ENCODE measurements around the gene DCTPP1. TPM values are rescaled to one million over a fixed set of nuclear protein-coding genes. Genes with fewer than 3 reads are reported as not detected.

Gene DCTPP1
- total RNA-seq, 2 donors from 2014 or later, result 80.9 to 153 TPM

DNA sequence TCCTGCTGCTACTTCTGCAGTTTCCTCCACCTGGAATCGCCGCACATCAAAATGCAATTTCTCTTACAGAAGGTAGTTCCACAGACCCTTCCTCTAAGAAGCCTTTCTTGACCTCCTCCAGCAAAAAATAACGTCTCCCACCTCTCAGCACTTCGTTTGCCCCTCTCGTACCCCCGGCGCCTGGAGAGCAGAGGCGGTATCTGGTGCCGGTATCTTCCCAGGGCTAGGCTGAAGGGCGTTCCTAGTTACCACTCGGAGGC is 482 bp downstream of the DCTPP1 start:
- peaks cover 1% of the 10 kb centered on the region for H3K36me3 ChIP-seq
- H3K4me1 ChIP-seq, result peaks cover 3% of the 10 kb centered on the region
- H3K9me3 ChIP-seq, result no peaks in the 10 kb centered on the region
- TF ChIP-seq, protein P1, sequence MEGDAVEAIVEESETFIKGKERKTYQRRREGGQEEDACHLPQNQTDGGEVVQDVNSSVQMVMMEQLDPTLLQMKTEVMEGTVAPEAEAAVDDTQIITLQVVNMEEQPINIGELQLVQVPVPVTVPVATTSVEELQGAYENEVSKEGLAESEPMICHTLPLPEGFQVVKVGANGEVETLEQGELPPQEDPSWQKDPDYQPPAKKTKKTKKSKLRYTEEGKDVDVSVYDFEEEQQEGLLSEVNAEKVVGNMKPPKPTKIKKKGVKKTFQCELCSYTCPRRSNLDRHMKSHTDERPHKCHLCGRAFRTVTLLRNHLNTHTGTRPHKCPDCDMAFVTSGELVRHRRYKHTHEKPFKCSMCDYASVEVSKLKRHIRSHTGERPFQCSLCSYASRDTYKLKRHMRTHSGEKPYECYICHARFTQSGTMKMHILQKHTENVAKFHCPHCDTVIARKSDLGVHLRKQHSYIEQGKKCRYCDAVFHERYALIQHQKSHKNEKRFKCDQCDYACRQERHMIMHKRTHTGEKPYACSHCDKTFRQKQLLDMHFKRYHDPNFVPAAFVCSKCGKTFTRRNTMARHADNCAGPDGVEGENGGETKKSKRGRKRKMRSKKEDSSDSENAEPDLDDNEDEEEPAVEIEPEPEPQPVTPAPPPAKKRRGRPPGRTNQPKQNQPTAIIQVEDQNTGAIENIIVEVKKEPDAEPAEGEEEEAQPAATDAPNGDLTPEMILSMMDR (IDR thresholded peaks at IDR 0.05), result no peak
- peak overlapping the region; percentile 77 for H3K27ac ChIP-seq
- H3K4me3 ChIP-seq, result peak overlapping the region; percentile 46
- intact Hi-C loops (cut with DNase I), result loop anchor here (10.0 kb wide), 1 partner anchor 175 kb away; no protein-coding TSS in a partner anchor
- peak overlapping the region; percentile 91 to 92 for H3K9ac ChIP-seq (ENCODE audit: low read depth in 2 of 2, low read length in 2 of 2)
- no peaks in the 10 kb centered on the region for H3K27me3 ChIP-seq
- DNase-seq, result no peak

DNA sequence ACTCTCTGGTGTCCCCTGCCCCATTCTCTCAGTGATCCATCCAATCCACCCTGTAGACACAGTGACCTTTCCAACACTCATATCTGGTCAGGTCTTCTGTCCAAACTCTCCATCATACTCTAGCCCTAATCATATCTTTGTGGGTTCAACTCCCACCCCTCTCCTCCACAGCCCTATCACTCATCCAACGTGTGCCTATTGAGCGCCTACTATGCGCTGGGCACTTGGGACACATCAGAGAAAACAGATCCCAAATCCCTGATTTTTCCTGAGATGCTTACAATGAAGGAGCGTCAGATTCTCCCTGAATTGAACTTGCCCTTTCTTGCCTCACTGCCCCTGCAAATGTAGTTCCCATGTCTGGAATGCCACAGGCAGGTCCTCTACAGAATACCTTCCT is 1.8 kb downstream of the DCTPP1 start:
- Histone ChIP-seq H3K27ac (no peak overlapping the region), H3K9ac (ENCODE audit: low read depth in 2 of 2, low read length in 2 of 2) (no peak overlapping the region), H3K27me3 (no peaks in the 10 kb centered on the region), H3K4me1 (peaks cover 3% of the 10 kb centered on the region), H3K4me3 (no peak overlapping the region), H3K36me3 (peaks cover 7% of the 10 kb centered on the region), H3K9me3 (no peaks in the 10 kb centered on the region)
- TF ChIP-seq, protein P1 (IDR thresholded peaks at IDR 0.05), result no peak
- no peak for DNase-seq
- intact Hi-C loops (cut with DNase I), result loop anchor here (10.0 kb wide), 1 partner anchor 177 kb away; no protein-coding TSS in a partner anchor

DNA sequence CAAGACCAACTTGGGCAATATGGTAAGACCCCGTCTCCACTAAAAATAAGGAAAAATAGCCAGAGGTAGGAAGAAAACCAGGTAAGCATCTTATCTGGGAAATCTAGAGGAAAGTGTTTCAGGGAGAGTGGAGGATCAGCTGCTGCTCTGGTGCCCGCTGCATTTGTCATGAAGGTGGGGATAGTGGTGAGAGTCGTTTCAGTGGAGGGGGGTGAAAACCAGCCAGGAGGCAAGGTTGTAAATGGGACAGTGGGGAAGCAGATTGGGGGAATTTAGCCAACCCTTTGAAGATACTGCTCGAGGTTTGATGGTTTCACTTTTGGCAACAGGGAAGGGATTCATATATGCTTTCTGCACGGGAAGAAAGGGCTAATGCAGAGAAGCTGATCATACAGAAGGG is 8.8 kb downstream of the DCTPP1 start:
- peaks cover 7% of the 10 kb centered on the region for H3K36me3 ChIP-seq
- H3K27me3 ChIP-seq, result no peaks in the 10 kb centered on the region
- no peak overlapping the region for H3K4me3 ChIP-seq
- H3K4me1 ChIP-seq, result peaks cover 3% of the 10 kb centered on the region
- no peak overlapping the region for H3K27ac ChIP-seq
- H3K9me3 ChIP-seq, result no peaks in the 10 kb centered on the region
- no peak overlapping the region for H3K9ac ChIP-seq (ENCODE audit: low read depth in 2 of 2, low read length in 2 of 2)
- DNase-seq, result no peak
- TF ChIP-seq, protein P1 (IDR thresholded peaks at IDR 0.05), result no peak
- intact Hi-C loops (cut with DNase I), result loop anchor here (10.0 kb wide), 1 partner anchor 184 kb away; no protein-coding TSS in a partner anchor

DNA sequence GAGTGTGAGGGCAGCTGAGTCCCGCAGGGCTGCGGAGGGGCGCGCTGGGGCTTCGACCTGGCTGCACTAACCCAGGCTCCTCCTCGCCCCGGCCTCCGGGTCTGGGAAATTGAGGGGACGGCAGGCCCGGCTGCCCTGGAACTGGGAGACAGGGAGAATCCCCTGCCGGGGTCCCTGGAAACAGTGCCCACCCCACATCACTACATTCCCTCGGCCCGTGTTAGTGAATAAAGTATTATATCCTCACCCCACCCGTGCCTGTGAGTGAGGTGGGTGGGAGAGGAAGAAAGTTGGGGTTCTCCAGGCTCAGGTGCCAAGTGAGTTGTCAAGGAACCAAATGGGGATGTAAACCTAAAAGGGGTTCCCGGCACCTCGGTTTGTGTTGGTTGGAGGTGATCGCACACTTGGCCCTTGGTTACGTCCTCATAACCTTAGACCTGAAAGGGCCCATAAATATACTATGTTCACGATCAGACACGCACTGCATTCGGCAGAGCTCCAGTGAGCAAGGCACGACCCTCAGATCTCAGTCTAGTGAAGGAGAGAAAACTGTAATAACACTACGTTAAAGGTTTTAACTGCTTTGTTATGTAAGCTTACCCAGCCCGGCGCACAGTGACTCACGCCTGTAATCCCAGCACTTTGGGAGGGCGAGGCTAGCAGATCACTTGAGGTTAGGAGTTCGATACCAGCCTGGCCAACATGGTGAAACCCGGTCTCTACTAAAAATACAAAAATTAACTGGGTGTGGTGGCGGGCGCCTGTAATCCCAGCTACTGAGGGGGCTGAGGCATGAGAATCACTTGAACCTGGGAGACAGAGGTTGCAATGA is 11.3 kb downstream of the DCTPP1 start:
- H3K9ac ChIP-seq (ENCODE audit: low read depth in 2 of 2, low read length in 2 of 2), result peak overlapping the region; percentile 56 to 81
- peak overlapping the region; percentile 52 for H3K4me3 ChIP-seq
- H3K4me1 ChIP-seq, result peaks cover 3% of the 10 kb centered on the region
- DNase-seq, result peak; percentile 36
- peak overlapping the region; percentile 71 for H3K27ac ChIP-seq
- H3K36me3 ChIP-seq, result no peaks in the 10 kb centered on the region
- TF ChIP-seq, protein P1 (IDR thresholded peaks at IDR 0.05), result no peak
- H3K9me3 ChIP-seq, result no peaks in the 10 kb centered on the region
- no peaks in the 10 kb centered on the region for H3K27me3 ChIP-seq
- intact Hi-C loops (cut with DNase I), result loop anchor here (10.0 kb wide), 1 partner anchor 324 kb away; the partner anchor contains the start of genes TBX6 and YPEL3

DNA sequence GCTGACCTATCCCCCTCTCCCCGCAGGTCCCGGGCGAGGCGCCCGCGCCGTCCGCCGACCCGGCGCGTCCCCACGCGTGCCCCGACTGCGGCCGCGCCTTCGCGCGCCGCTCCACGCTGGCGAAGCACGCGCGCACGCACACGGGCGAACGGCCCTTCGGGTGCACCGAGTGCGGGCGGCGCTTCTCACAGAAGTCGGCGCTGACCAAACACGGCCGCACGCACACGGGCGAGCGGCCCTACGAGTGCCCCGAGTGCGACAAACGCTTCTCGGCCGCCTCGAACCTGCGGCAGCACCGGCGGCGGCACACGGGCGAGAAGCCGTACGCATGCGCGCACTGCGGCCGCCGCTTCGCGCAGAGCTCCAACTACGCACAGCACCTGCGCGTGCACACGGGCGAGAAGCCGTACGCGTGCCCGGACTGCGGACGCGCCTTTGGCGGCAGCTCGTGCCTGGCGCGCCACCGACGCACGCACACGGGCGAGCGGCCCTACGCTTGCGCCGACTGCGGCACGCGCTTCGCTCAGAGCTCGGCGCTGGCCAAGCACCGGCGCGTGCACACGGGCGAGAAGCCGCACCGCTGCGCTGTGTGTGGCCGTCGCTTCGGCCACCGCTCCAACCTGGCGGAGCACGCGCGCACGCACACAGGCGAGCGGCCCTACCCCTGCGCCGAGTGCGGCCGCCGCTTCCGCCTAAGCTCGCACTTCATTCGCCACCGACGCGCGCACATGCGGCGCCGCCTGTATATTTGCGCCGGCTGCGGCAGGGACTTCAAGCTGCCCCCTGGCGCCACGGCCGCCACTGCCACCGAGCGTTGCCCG is 12.1 kb downstream of the DCTPP1 start:
- TF ChIP-seq, protein P1 (IDR thresholded peaks at IDR 0.05), result no peak
- Histone ChIP-seq H3K4me3 (peak overlapping the region; percentile 52), H3K4me1 (peaks cover 3% of the 10 kb centered on the region), H3K36me3 (no peaks in the 10 kb centered on the region), H3K27me3 (no peaks in the 10 kb centered on the region), H3K27ac (peak overlapping the region; percentile 71), H3K9ac (ENCODE audit: low read depth in 2 of 2, low read length in 2 of 2) (peak overlapping the region; percentile 81 to 84), H3K9me3 (no peaks in the 10 kb centered on the region)
- DNase-seq, result peak; percentile 87
- intact Hi-C loops (cut with DNase I), result loop anchor here (10.0 kb wide), 1 partner anchor 323 kb away; the partner anchor contains the start of genes TBX6 and YPEL3

Measured in colonic mucosa (tissue), 4 donors.